BJ (cell line): Measurements from ENCODE around the gene SHQ1. TPM values are rescaled to one million over a fixed set of nuclear protein-coding genes. Genes with fewer than 3 reads are reported as not detected.
A peak's percentile ranks its signal among the peaks of the same experiment; 100 is the strongest.

Experiments used
- CTCF ChIA-PET: fragments of 350-600 bp; formaldehyde crosslinking; extraction: SDS; loops from one replicate; lab custom pipeline; 2021; ENCODE audit warnings: antibody characterized with exemption, inconsistent platforms; lab: Yijun Ruan, JAX
- POLR2A ChIA-PET: fragments of 300-600 bp; sonication (Branson Sonifier 250); formaldehyde crosslinking; extraction: SDS; loops from one replicate; lab custom pipeline; 2021; ENCODE audit warnings: antibody characterized with exemption; lab: Charles Lee
- DNase-seq: peaks from one replicate; pipeline ENCODE4 v3.0.0-alpha.2; 2011; ENCODE audit warnings: low read depth
- H3K27me3 ChIP-seq: 2 replicates; pipeline ENCODE4 v1.6.0; 2011; ENCODE audit warnings: low read length; ENCODE audit not compliant: control insufficient read depth, insufficient read depth
- H3K36me3 ChIP-seq: 2 replicates; pipeline ENCODE4 v1.5.1; 2011; ENCODE audit warnings: low read length; ENCODE audit not compliant: control insufficient read depth, insufficient read depth
- H3K4me3 ChIP-seq: 2 replicates; pipeline ENCODE4 v1.5.1; 2011; ENCODE audit warnings: low read depth, mild to moderate bottlenecking, control low read depth, low read length
- polyA plus RNA-seq: library from polyadenylated mRNA; depleted of rRNA; stranded (reverse); fragments of >200 nt; gene quantifications from 2 replicates; pipeline ENCODE4 v1.2.3, GENCODE V29; 2011
- TF ChIP-seq, protein P1 (sequence below): IDR thresholded peaks from 2 replicates; pipeline ENCODE4 v1.5.1; 2011; ENCODE audit warnings: low read depth, mild to moderate bottlenecking, control low read depth, inconsistent platforms, low read length, moderate library complexity; ENCODE audit not compliant: insufficient read depth

The SHQ1 gene
- polyA plus RNA-seq, 1 experiment = 9.5 TPM

DNA sequence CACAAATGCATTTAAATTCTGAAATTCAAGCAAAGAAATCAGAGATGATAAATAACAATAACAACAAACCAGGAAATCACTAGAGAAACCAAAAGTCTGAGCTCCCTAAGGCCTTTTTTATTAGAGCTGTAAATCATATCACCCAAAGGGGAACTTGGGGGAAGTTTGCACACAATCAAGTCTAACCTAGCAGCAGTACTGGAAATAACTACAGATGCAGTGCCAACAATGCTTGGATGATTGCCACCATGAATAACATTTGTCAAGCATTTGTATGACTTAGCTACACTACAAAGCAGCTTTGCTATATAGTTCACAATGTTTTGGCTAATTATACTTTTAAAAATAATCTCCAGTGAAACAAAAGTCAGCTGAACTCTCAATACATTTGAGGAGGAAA lies 27.8 kb downstream of the SHQ1 start:
- H3K4me3 ChIP-seq = no peak overlapping the region
- no peak for DNase-seq
- peaks cover 2% of the 10 kb centered on the region; the same call in 1 of the 2 replicates for H3K36me3 ChIP-seq
- CTCF ChIA-PET = interaction anchor here (1.0 to 5.9 kb wide), 8 partner anchors 9 to 1091 kb away, joined by 3 to 74 read pairs (median 4); no protein-coding TSS in a partner anchor
- TF ChIP-seq, protein P1, sequence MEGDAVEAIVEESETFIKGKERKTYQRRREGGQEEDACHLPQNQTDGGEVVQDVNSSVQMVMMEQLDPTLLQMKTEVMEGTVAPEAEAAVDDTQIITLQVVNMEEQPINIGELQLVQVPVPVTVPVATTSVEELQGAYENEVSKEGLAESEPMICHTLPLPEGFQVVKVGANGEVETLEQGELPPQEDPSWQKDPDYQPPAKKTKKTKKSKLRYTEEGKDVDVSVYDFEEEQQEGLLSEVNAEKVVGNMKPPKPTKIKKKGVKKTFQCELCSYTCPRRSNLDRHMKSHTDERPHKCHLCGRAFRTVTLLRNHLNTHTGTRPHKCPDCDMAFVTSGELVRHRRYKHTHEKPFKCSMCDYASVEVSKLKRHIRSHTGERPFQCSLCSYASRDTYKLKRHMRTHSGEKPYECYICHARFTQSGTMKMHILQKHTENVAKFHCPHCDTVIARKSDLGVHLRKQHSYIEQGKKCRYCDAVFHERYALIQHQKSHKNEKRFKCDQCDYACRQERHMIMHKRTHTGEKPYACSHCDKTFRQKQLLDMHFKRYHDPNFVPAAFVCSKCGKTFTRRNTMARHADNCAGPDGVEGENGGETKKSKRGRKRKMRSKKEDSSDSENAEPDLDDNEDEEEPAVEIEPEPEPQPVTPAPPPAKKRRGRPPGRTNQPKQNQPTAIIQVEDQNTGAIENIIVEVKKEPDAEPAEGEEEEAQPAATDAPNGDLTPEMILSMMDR = no peak
- H3K27me3 ChIP-seq = no peaks in the 10 kb centered on the region
- POLR2A ChIA-PET = interaction anchor here (0.6 kb wide), 1 partner anchor 1644 kb away, joined by 3 read pairs; no protein-coding TSS in a partner anchor

DNA sequence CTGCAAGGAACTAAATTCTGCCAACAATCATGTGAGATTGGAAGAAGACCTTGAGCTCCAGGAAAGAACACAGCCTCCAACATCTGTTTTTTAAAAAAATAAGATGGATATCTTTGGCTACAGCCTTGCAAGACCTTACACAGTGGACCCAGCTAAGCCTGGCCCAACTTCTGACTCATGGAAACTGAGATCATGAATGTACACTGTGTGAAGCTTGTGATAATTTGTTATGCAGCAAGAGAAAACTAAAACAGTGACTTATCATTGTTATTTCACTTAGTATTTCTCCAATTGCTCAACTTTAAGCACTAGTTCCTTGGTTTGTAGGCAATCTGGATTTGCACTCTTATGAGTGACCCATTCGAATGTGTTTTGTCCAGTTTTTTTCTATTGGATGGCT lies 29.3 kb downstream of the SHQ1 start:
- H3K27me3 ChIP-seq = no peaks in the 10 kb centered on the region
- no peak for DNase-seq
- CTCF ChIA-PET = interaction anchor here (0.6 to 5.9 kb wide), 18 partner anchors 35 to 1090 kb away, joined by 3 to 74 read pairs (median 3); no protein-coding TSS in a partner anchor
- H3K36me3 ChIP-seq = peaks cover 2% of the 10 kb centered on the region; the same call in 1 of the 2 replicates
- POLR2A ChIA-PET = no interaction called here
- TF ChIP-seq, protein P1 = no peak
- H3K4me3 ChIP-seq = no peak overlapping the region

DNA sequence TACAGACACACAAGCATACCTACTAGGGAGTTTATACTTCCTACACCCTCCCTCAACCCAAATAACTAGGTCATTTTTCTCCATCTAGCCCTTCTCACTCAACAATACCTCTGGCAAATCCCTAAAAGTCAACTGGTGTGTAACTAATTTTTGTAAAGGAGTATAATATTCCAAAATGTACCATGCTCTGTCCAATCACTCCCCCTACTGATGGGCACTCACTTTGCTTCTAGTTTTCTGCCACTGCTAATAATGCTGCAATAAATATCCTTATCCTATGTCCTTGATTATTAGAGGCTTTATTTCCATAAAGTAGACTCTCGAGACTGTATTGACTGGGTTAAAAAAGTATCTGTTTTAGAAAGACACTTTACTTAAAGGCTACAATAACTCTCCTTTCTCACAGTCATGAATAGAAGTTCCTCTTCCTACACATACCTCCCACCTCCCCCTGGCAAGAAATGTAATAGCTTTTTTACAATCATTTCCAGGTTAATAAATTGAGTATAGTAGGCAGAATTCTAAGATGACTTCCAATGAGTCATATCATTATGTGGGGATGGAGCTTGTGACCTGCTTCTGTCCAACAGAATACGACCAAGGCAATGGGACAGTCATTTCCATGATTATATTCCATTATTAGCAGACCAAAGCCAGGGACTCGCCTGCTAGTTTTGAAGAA lies 30.0 kb downstream of the SHQ1 start:
- H3K36me3 ChIP-seq = peaks cover 2% of the 10 kb centered on the region; the same call in 1 of the 2 replicates
- POLR2A ChIA-PET = no interaction called here
- no peak for DNase-seq
- H3K27me3 ChIP-seq = no peaks in the 10 kb centered on the region
- H3K4me3 ChIP-seq = no peak overlapping the region
- TF ChIP-seq, protein P1 = peak; percentile 71
- CTCF ChIA-PET = interaction anchor here (0.6 to 5.9 kb wide), 15 partner anchors 124 to 944 kb away, joined by 3 to 74 read pairs (median 3); no protein-coding TSS in a partner anchor

DNA sequence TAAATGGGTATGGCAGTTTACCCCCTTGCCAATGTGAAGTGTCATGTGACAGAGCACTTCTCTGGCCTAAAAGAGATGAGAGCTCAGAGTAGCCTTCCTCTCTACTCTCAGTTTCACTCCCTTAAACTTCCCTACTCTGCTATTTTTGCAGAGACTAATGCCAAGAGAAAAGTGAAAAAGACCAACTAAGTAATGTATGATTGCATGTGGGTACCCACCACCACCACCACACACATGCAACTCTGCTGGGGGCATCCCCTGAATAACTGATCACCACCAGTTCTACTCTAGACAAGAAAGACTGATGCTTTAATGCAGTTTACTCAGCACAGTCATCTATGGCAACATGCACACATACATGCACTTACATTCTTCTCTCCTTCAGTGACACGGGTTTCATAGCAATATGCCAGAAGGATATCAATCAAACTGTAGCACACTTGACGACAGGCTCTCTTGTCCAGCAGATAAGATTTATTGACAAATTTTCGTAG lies 31.3 kb downstream of the SHQ1 start:
- Histone ChIP-seq H3K36me3 (peaks cover 2% of the 10 kb centered on the region; the same call in 1 of the 2 replicates), H3K4me3 (no peak overlapping the region), H3K27me3 (no peaks in the 10 kb centered on the region)
- no peak for DNase-seq
- CTCF ChIA-PET = interaction anchor here (1.0 kb wide), 2 partner anchors 941 to 1088 kb away, joined by 3 to 4 read pairs; no protein-coding TSS in a partner anchor
- TF ChIP-seq, protein P1 = no peak
- POLR2A ChIA-PET = no interaction called here

DNA sequence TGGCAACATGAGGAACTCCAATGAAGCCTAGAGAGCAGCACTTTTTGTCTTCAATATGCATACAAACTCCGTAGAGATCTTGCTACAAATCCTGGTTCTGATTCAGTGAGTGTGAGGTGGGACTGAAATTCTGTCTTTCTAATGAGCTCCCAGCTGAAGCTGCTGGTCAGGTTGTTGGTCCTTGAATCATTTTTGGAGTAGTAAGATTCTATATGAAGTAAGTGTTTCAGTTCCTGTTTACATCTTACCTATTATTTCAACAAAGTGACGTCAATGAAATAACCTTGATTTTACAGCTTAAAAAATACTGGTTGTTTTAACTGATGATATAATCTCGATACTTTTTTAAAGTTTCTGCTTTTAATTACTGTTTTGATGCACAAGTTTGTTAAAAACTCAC lies 33.9 kb downstream of the SHQ1 start:
- Histone ChIP-seq H3K27me3 (no peaks in the 10 kb centered on the region), H3K4me3 (no peak overlapping the region), H3K36me3 (peaks cover 2% of the 10 kb centered on the region; the same call in 1 of the 2 replicates)
- TF ChIP-seq, protein P1 = no peak
- POLR2A ChIA-PET = no interaction called here
- CTCF ChIA-PET = no interaction called here
- DNase-seq = no peak
